HepG2 (cell line): ENCODE measurements around the gene SLC43A1. TPM values are rescaled to one million over a fixed set of nuclear protein-coding genes. Genes with fewer than 3 reads are reported as not detected.

Experiments
- ARID3A ChIP-seq: IDR thresholded peaks from 2 replicates; pipeline ENCODE4 v1.6.1; 2012; ENCODE audit warnings: low read depth, low read length, improper control_type of control experiment
- ERF ChIP-seq: IDR thresholded peaks from 2 replicates; pipeline ENCODE4 v1.6.1; 2018; ENCODE audit warnings: missing biosample characterization, missing genetic modification reagents
- FOXA1 ChIP-seq, 2 experiments: fragments of 450-650 bp in 1 of 2; sonication (generic) in 1 of 2; formaldehyde crosslinking in 1 of 2; IDR thresholded peaks; 2 replicates each; pipeline versions ENCODE4 v1.4.0 to v1.6.1; 2016 to 2020; ENCODE audit warnings: missing genetic modification reagents in 1 of 2
- FOXO1 ChIP-seq: sonication (generic); formaldehyde crosslinking; IDR thresholded peaks from 2 replicates; pipeline ENCODE4 v1.4.0; 2020; ENCODE audit warnings: missing genetic modification reagents
- KAT2B ChIP-seq: fragments of 150-350 bp; IDR thresholded peaks from 2 replicates; pipeline ENCODE4 v1.6.1; 2014; ENCODE audit warnings: low read depth, low read length, borderline replicate concordance
- KLF12 ChIP-seq: sonication (generic); formaldehyde crosslinking; IDR thresholded peaks from 2 replicates; pipeline ENCODE4 v1.4.0; 2020; ENCODE audit warnings: missing genetic modification reagents, borderline replicate concordance
- MED8 ChIP-seq: sonication (generic); formaldehyde crosslinking; IDR thresholded peaks from 2 replicates; pipeline ENCODE4 v1.8.1; 2023; ENCODE audit warnings: mild to moderate bottlenecking, missing genetic modification reagents; ENCODE audit not compliant: insufficient replicate concordance
- NFE2L2 ChIP-seq: fragments of 150-350 bp; IDR thresholded peaks from 2 replicates; pipeline ENCODE4 v1.6.1; 2014; ENCODE audit warnings: low read length
- PCBP1 ChIP-seq: fragments of 200-400 bp; formaldehyde crosslinking; IDR thresholded peaks from 2 replicates; pipeline ENCODE4 v1.6.1; 2017; ENCODE audit warnings: mild to moderate bottlenecking, low read depth, low read length, borderline replicate concordance
- PREB ChIP-seq: sonication (generic); formaldehyde crosslinking; IDR thresholded peaks from 2 replicates; pipeline ENCODE4 v1.4.0; 2020; ENCODE audit warnings: missing genetic modification reagents
- SMC3 ChIP-seq: IDR thresholded peaks from 2 replicates; pipeline ENCODE4 v1.6.1; 2011; ENCODE audit warnings: low read length, improper control_type of control experiment
- TAF15 ChIP-seq: fragments of 200-400 bp; formaldehyde crosslinking; IDR thresholded peaks from one replicate; pipeline ENCODE4 v1.6.1; 2018; ENCODE audit warnings: mild to moderate bottlenecking, low read depth, low read length; ENCODE audit not compliant: poor library complexity, severe bottlenecking
- TEAD3 ChIP-seq: optimal IDR thresholded peaks from 2 replicates; pipeline ENCODE3; 2016; ENCODE audit warnings: borderline replicate concordance
- THYN1 ChIP-seq: sonication (generic); formaldehyde crosslinking; IDR thresholded peaks from 2 replicates; pipeline ENCODE4 v1.8.1; 2023; ENCODE audit warnings: low read depth, mild to moderate bottlenecking, moderate library complexity, missing genetic modification reagents, borderline replicate concordance
- ZFP82 ChIP-seq: sonication (generic); formaldehyde crosslinking; IDR thresholded peaks from 2 replicates; pipeline ENCODE4 v1.5.1; 2020; ENCODE audit warnings: mild to moderate bottlenecking, missing genetic modification reagents, borderline replicate concordance
- ZKSCAN8 ChIP-seq: IDR thresholded peaks from 2 replicates; pipeline ENCODE4 v1.6.1; 2016; ENCODE audit warnings: borderline replicate concordance, missing genetic modification reagents, missing compliant biosample characterization
- ZMYM4 ChIP-seq: sonication (generic); formaldehyde crosslinking; IDR thresholded peaks from 2 replicates; pipeline ENCODE4 v1.8.1; 2023; ENCODE audit warnings: mild to moderate bottlenecking, missing genetic modification reagents
- ZNF24 ChIP-seq: fragments of 450-650 bp; IDR thresholded peaks from 2 replicates; pipeline ENCODE4 v1.6.1; 2017; ENCODE audit warnings: antibody characterized with exemption, mild to moderate bottlenecking
- ZNF280B ChIP-seq: sonication (generic); formaldehyde crosslinking; IDR thresholded peaks from 2 replicates; pipeline ENCODE4 v1.5.0; 2020; ENCODE audit warnings: missing genetic modification reagents, mild to moderate bottlenecking, borderline replicate concordance
- ZNF468 ChIP-seq: sonication (generic); formaldehyde crosslinking; IDR thresholded peaks from 2 replicates; pipeline ENCODE4 v1.8.0; 2022; ENCODE audit warnings: mild to moderate bottlenecking, moderate library complexity, missing genetic modification reagents
- ZNF557 ChIP-seq: sonication (generic); formaldehyde crosslinking; IDR thresholded peaks from 2 replicates; pipeline ENCODE4 v1.4.0; 2020; ENCODE audit warnings: missing genetic modification reagents
- ZNF567 ChIP-seq: sonication (generic); formaldehyde crosslinking; IDR thresholded peaks from 2 replicates; pipeline ENCODE4 v1.8.1; 2023; ENCODE audit warnings: mild to moderate bottlenecking, missing genetic modification reagents, borderline replicate concordance
- ZNF569 ChIP-seq: sonication (generic); formaldehyde crosslinking; IDR thresholded peaks from 2 replicates; pipeline ENCODE4 v1.5.0; 2020; ENCODE audit warnings: mild to moderate bottlenecking, missing genetic modification reagents, moderate library complexity, borderline replicate concordance
- ZNF724P ChIP-seq: sonication (generic); formaldehyde crosslinking; IDR thresholded peaks from 2 replicates; pipeline ENCODE4 v1.8.0; 2022; ENCODE audit warnings: missing genetic modification reagents, borderline replicate concordance
- ZNF761 ChIP-seq: sonication (generic); formaldehyde crosslinking; conservative IDR thresholded peaks from 2 replicates; pipeline ENCODE4 v1.4.0; 2020; ENCODE audit warnings: mild to moderate bottlenecking, missing genetic modification reagents
- ZNF784 ChIP-seq: sonication (generic); formaldehyde crosslinking; IDR thresholded peaks from 2 replicates; pipeline ENCODE4 v1.5.1; 2020; ENCODE audit warnings: missing genetic modification reagents, mild to moderate bottlenecking, borderline replicate concordance
- ZNF891 ChIP-seq: sonication (generic); formaldehyde crosslinking; IDR thresholded peaks from 2 replicates; pipeline ENCODE4 v1.5.0; 2020; ENCODE audit warnings: mild to moderate bottlenecking, missing genetic modification reagents
- ZZZ3 ChIP-seq: sonication (generic); formaldehyde crosslinking; IDR thresholded peaks from 2 replicates; pipeline ENCODE4 v1.4.0; 2020; ENCODE audit warnings: missing genetic modification reagents, mild to moderate bottlenecking, borderline replicate concordance
- polyA plus RNA-seq, 8 experiments: library from polyadenylated mRNA; depleted of rRNA in 3 of 8; stranded (reverse) in 7 of 8; unstranded in 1 of 8; fragments of >200 nt; fragmentation: Illumina TruSeq in 4 of 8; extraction: Trizol in 4 of 8; gene quantifications; 2 replicates each; pipeline versions ENCODE4 v1.2.1 to v1.2.3, GENCODE V29; 2011 to 2016; ENCODE audit warnings: low read depth in 4 of 8, missing spikeins in 1 of 8, mixed read lengths in 1 of 8; ENCODE audit not compliant: insufficient read depth in 1 of 8
- total RNA-seq, 5 experiments: library from RNA; depleted of rRNA; stranded (reverse); fragments of >200 nt; fragmentation: Illumina TruSeq; extraction: Trizol; gene quantifications; 2 replicates each; pipeline ENCODE4 v1.2.3, GENCODE V29; 2016; ENCODE audit warnings: low read depth in 1 of 5

The SLC43A1 gene
- total and polyA plus RNA-seq, 2 of the 13 experiments (the other 11 are each of a cell fraction or from before 2014, with no cell fraction given), result 72.3 to 87.6 TPM

- TF ChIP-seq PCBP1 (no peak), ZNF891 (CRISPR knock-in tag) (no peak), ERF (CRISPR knock-in tag) (peak; percentile 44; the same call in 1 of the 2 replicates), FOXA1 (IDR thresholded peaks at IDR 0.05) (peak; percentile 76; the same call in 1 of the 2 replicates), FOXA1 (CRISPR knock-in tag; IDR thresholded peaks at IDR 0.05) (peak; percentile 89), ZNF761 (no peak), ZNF724P (CRISPR knock-in tag) (no peak), KLF12 (CRISPR knock-in tag) (no peak), ZNF569 (CRISPR knock-in tag) (no peak), KAT2B (no peak), FOXO1 (CRISPR knock-in tag) (peak; percentile 43; the same call in 1 of the 2 replicates), ZZZ3 (CRISPR knock-in tag) (no peak), SMC3 (no peak), ZNF784 (CRISPR knock-in tag) (no peak), NFE2L2 (no peak), ZMYM4 (CRISPR knock-in tag) (peak; percentile 53; the same call in 1 of the 2 replicates), TEAD3 (CRISPR knock-in tag) (peak; percentile 37), ZNF468 (no peak), MED8 (CRISPR knock-in tag) (no peak), ARID3A (no peak), ZNF557 (CRISPR knock-in tag) (no peak), TAF15 (no peak), THYN1 (no peak), ZNF24 (no peak), ZNF567 (CRISPR knock-in tag) (no peak), ZNF280B (CRISPR knock-in tag) (no peak), ZFP82 (CRISPR knock-in tag) (no peak), PREB (CRISPR knock-in tag) (no peak), ZKSCAN8 (no peak)
These were observed 12.6 kb downstream of the SLC43A1 start (continued) for GRCh38 chr11:57502870-57503269.
